OCI-LY1 (cell line): ENCODE data around the gene TBXAS1.

Experiments used
- H2AFZ ChIP-seq: fragments of 200-600 bp; sonication (generic), shearing (Covaris generic); 2 replicates; pipeline ENCODE4 v1.6.0; 2014; ENCODE audit warnings: antibody characterized with exemption, mild to moderate bottlenecking, low read length
- H3F3A ChIP-seq: fragments of 200-600 bp; sonication (generic), shearing (Covaris generic); 2 replicates; pipeline ENCODE4 v1.6.0; 2014; ENCODE audit warnings: mild to moderate bottlenecking, antibody characterized with exemption, low read length, moderate library complexity; ENCODE audit not compliant: insufficient read depth
- H3K27ac ChIP-seq: fragments of 200-600 bp; sonication (generic); 2 replicates; pipeline ENCODE4 v1.5.1; 2014; ENCODE audit warnings: low read length, mixed run types, mild to moderate bottlenecking, low read depth; ENCODE audit not compliant: poor library complexity, severe bottlenecking
- H3K27me3 ChIP-seq: fragments of 200-600 bp; sonication (generic); 2 replicates; pipeline ENCODE4 v1.6.0; 2014; ENCODE audit warnings: antibody characterized with exemption, mild to moderate bottlenecking, low read length, moderate library complexity; ENCODE audit not compliant: insufficient read depth
- H3K36me3 ChIP-seq: fragments of 200-600 bp; sonication (generic); 2 replicates; pipeline ENCODE4 v1.6.1; 2014; ENCODE audit warnings: mild to moderate bottlenecking, antibody characterized with exemption, low read length, moderate library complexity, mixed read lengths; ENCODE audit not compliant: insufficient read depth
- H3K4me1 ChIP-seq: fragments of 200-600 bp; sonication (generic); 2 replicates; pipeline ENCODE4 v1.5.1; 2014; ENCODE audit warnings: mild to moderate bottlenecking, low read length, moderate library complexity; ENCODE audit not compliant: insufficient read depth, severe bottlenecking
- H3K4me2 ChIP-seq: fragments of 200-600 bp; sonication (generic), shearing (Covaris generic); 2 replicates; pipeline ENCODE4 v1.6.1; 2014; ENCODE audit warnings: low read length
- H3K4me3 ChIP-seq: fragments of 200-600 bp; sonication (generic); 2 replicates; pipeline ENCODE4 v1.5.1; 2014; ENCODE audit warnings: low read length, low read depth, mild to moderate bottlenecking, mixed read lengths; ENCODE audit not compliant: poor library complexity, severe bottlenecking
- H3K79me2 ChIP-seq: fragments of 200-600 bp; shearing (Covaris generic); 2 replicates; pipeline ENCODE4 v1.6.1; 2016; ENCODE audit warnings: mixed run types, low read length, mixed read lengths; ENCODE audit not compliant: insufficient read depth
- H3K9ac ChIP-seq: fragments of 200-600 bp; sonication (generic), shearing (Covaris generic); 2 replicates; pipeline ENCODE4 v1.6.1; 2014; ENCODE audit warnings: mild to moderate bottlenecking, low read length, mixed read lengths
- H3K9me2 ChIP-seq: fragments of 200-600 bp; sonication (generic), shearing (Covaris generic); 2 replicates; pipeline ENCODE4 v1.6.1; 2014; ENCODE audit warnings: low read depth, mild to moderate bottlenecking, low read length, mixed read lengths
- H3K9me3 ChIP-seq: fragments of 200-600 bp; shearing (Covaris generic); 2 replicates; pipeline ENCODE4 v1.6.1; 2014; ENCODE audit warnings: low read length, mixed read lengths
- H4K20me1 ChIP-seq: fragments of 200-600 bp; sonication (generic), shearing (Covaris generic); 2 replicates; pipeline ENCODE4 v1.6.0; 2016; ENCODE audit warnings: mild to moderate bottlenecking, low read length; ENCODE audit not compliant: insufficient read depth
- CTCF ChIP-seq: fragments of 200-600 bp; sonication (generic), shearing (Covaris generic); IDR thresholded peaks from 2 replicates; pipeline ENCODE4 v1.5.1; 2017; ENCODE audit warnings: mild to moderate bottlenecking, antibody characterized with exemption, low read length, moderate library complexity, mixed read lengths
- EZH2 ChIP-seq: fragments of 200-600 bp; sonication (generic), shearing (Covaris generic); IDR thresholded peaks from 2 replicates; pipeline ENCODE4 v1.8.0; 2017; ENCODE audit warnings: borderline replicate concordance, mixed run types, mild to moderate bottlenecking, antibody characterized with exemption, low read length, moderate library complexity, mixed read lengths

TBXAS1 gene

DNA sequence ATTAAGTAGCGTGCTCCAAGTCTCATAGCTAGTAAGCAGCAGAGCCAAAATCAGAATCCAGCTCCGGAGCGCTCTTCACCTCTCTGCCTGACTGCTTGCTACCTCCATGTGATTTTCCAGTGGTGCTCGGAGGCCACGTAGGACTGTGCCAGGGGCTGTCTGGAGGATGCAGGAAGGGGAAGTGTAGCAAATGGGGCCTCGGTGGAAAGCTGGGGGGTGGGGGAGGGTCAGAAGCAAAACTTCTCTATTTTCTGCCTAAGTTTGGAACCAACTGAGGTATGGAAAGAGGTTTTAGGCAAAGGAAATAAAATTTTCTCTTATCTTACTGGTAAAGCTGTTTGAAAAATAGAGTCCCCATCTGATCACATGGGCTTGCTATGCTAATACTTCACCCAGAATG lies 108.7 kb downstream of the TBXAS1 start:
- no peak overlapping the region for H3K27ac ChIP-seq
- no peaks in the 10 kb centered on the region for H3K4me1 ChIP-seq
- no peak overlapping the region for H2AFZ ChIP-seq
- no peak overlapping the region for H3K4me2 ChIP-seq
- H3K36me3 ChIP-seq: no peaks in the 10 kb centered on the region
- no peak overlapping the region for H3K9ac ChIP-seq
- H3K27me3 ChIP-seq: peaks cover 8% of the 10 kb centered on the region; the same call in 1 of the 2 replicates
- H3K4me3 ChIP-seq: no peak overlapping the region
- H3F3A ChIP-seq: no peaks in the 10 kb centered on the region
- no peaks in the 10 kb centered on the region for H3K9me3 ChIP-seq
- H3K9me2 ChIP-seq: no peaks in the 10 kb centered on the region
- H3K79me2 ChIP-seq: no peaks in the 10 kb centered on the region
- no peak for TF ChIP-seq EZH2
- no peak for TF ChIP-seq CTCF
- no peaks in the 10 kb centered on the region for H4K20me1 ChIP-seq

GRCh38 chr7:139940866-139941265 lies 111.8 kb downstream of the TBXAS1 start:
- H3K36me3 ChIP-seq: no peaks in the 10 kb centered on the region
- TF ChIP-seq CTCF (no peak), EZH2 (no peak)

DNA sequence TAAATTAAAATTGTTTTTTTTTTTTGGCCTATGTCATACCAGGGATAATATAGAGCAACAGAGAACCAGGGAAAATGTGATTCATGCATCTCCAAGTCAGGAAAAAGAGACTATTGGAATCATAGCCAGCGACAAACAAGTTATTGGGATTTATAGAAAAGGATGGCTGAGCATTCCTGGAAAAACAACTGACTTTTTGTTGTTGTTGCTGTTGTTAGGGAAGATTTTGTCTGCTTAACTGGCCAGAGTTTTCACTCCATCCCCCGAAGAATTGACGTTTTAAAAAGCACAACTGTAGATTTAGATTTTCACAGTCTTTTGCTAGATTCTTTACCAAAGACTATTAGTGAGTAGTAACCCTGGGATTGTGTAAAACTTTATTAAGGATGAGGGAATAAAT lies 112.4 kb downstream of the TBXAS1 start:
- H3K4me3 ChIP-seq: no peak overlapping the region
- H3K9ac ChIP-seq: no peak overlapping the region

More at GRCh38 chr7:139940866-139941265, 111.8 kb downstream of the TBXAS1 start:
- H3K4me3 ChIP-seq: no peak overlapping the region
- H3K9ac ChIP-seq: no peak overlapping the region
- H2AFZ ChIP-seq: no peak overlapping the region
- H3K9me3 ChIP-seq: no peaks in the 10 kb centered on the region
- H3K9me2 ChIP-seq: no peaks in the 10 kb centered on the region
- H3K4me1 ChIP-seq: no peaks in the 10 kb centered on the region
- no peaks in the 10 kb centered on the region for H4K20me1 ChIP-seq
- H3K27ac ChIP-seq: no peak overlapping the region
- H3K27me3 ChIP-seq: peaks cover 4% of the 10 kb centered on the region; the same call in 1 of the 2 replicates
- no peaks in the 10 kb centered on the region for H3F3A ChIP-seq
- no peaks in the 10 kb centered on the region for H3K79me2 ChIP-seq
- no peak overlapping the region for H3K4me2 ChIP-seq

More for the DNA sequence above, 112.4 kb downstream of the TBXAS1 start:
- TF ChIP-seq EZH2 (no peak), CTCF (no peak)
- Histone ChIP-seq H3K36me3 (no peaks in the 10 kb centered on the region), H3K27me3 (peaks cover 4% of the 10 kb centered on the region; the same call in 1 of the 2 replicates), H3K79me2 (no peaks in the 10 kb centered on the region), H3K9me2 (no peaks in the 10 kb centered on the region), H3K27ac (no peak overlapping the region), H4K20me1 (no peaks in the 10 kb centered on the region), H3K4me2 (no peak overlapping the region), H3K9me3 (no peaks in the 10 kb centered on the region), H2AFZ (no peak overlapping the region), H3F3A (no peaks in the 10 kb centered on the region), H3K4me1 (no peaks in the 10 kb centered on the region)
